ENCODE data around the gene RFX1. TPM values are rescaled to one million over a fixed set of nuclear protein-coding genes. Genes with fewer than 3 reads are reported as not detected.

Gene RFX1
- total and polyA plus RNA-seq, 4 donors = 1.8 to 5.6 (median 3.5) TPM

GRCh38 chr19:13990085-13990484 is 16.0 kb downstream of the RFX1 start:
- no peaks in the 10 kb centered on the region for H3K9me3 ChIP-seq (ENCODE audit: control insufficient read depth in 4 of 4, low read length in 3 of 4)
- H3K9ac ChIP-seq (ENCODE audit: low read depth in 1 of 2, low read length in 2 of 2) = no peak overlapping the region
- H3K27ac ChIP-seq (ENCODE audit: low read depth in 1 of 2, low read length in 2 of 2) = no peak overlapping the region
- TF ChIP-seq SP1 (IDR thresholded peaks at IDR 0.05) (no peak), RXRA (IDR thresholded peaks at IDR 0.05) (no peak), YY1 (IDR thresholded peaks at IDR 0.05) (no peak), TAF1 (conservative IDR thresholded peaks at IDR 0.05) (no peak), HNF4A (conservative IDR thresholded peaks at IDR 0.05) (no peak), GABPA (IDR thresholded peaks at IDR 0.05 in 1 of 2, conservative IDR thresholded peaks at IDR 0.05 in 1 of 2) (no peak), NR2F2 (IDR thresholded peaks at IDR 0.05) (no peak), FOXA2 (IDR thresholded peaks at IDR 0.05) (no peak), RAD21 (IDR thresholded peaks at IDR 0.05) (no peak), EGR1 (IDR thresholded peaks at IDR 0.05; ENCODE audit: low read depth in 2 of 2) (no peak), JUND (IDR thresholded peaks at IDR 0.05) (no peak), REST (IDR thresholded peaks at IDR 0.05) (no peak), CTCF (IDR thresholded peaks at IDR 0.05; ENCODE audit: low read depth, low read length, missing input control) (no peak)
- H3K4me3 ChIP-seq (ENCODE audit: low read depth in 1 of 3, low read length in 3 of 3) = no peak overlapping the region
- H3K36me3 ChIP-seq (ENCODE audit: control insufficient read depth in 4 of 4, insufficient read depth in 3 of 4, low read depth in 1 of 4, low read length in 3 of 4) = peaks cover 0 to 24% (median 5%) of the 10 kb centered on the region in 4 donors
- H3K27me3 ChIP-seq (ENCODE audit: control insufficient read depth in 4 of 4, insufficient read depth in 4 of 4, low read length in 3 of 4) = no peaks in the 10 kb centered on the region
- no peak for DNase-seq (ENCODE audit: low spot score)
- H3K4me1 ChIP-seq (ENCODE audit: control insufficient read depth in 4 of 4, insufficient read depth in 4 of 4, low read length in 3 of 4) = peaks cover 0 to 10% (median 4%) of the 10 kb centered on the region in 4 donors
- WGBS = 97% methylated on average over 8 of the region's 8 CpGs

- Histone ChIP-seq H3K27me3 (ENCODE audit: control insufficient read depth in 4 of 4, insufficient read depth in 4 of 4, low read length in 3 of 4) (no peaks in the 10 kb centered on the region), H3K9ac (ENCODE audit: low read depth in 1 of 2, low read length in 2 of 2) (no peak overlapping the region), H3K9me3 (ENCODE audit: control insufficient read depth in 4 of 4, low read length in 3 of 4) (no peaks in the 10 kb centered on the region), H3K4me3 (ENCODE audit: low read depth in 1 of 3, low read length in 3 of 3) (no peak overlapping the region), H3K27ac (ENCODE audit: low read depth in 1 of 2, low read length in 2 of 2) (no peak overlapping the region), H3K4me1 (ENCODE audit: control insufficient read depth in 4 of 4, insufficient read depth in 4 of 4, low read length in 3 of 4) (peaks cover 0 to 10% (median 3%) of the 10 kb centered on the region in 4 donors), H3K36me3 (ENCODE audit: control insufficient read depth in 4 of 4, insufficient read depth in 3 of 4, low read depth in 1 of 4, low read length in 3 of 4) (peaks cover 0 to 24% (median 5%) of the 10 kb centered on the region in 4 donors)
- no peak for DNase-seq (ENCODE audit: low spot score)
- 91% methylated on average over 7 of the region's 7 CpGs for WGBS
- TF ChIP-seq MAX (IDR thresholded peaks at IDR 0.05) (no peak), TAF1 (conservative IDR thresholded peaks at IDR 0.05) (no peak), ATF3 (IDR thresholded peaks at IDR 0.05) (no peak), FOXA1 (IDR thresholded peaks at IDR 0.05) (no peak), ZBTB33 (IDR thresholded peaks at IDR 0.05) (no peak), REST (IDR thresholded peaks at IDR 0.05) (no peak), NR2F2 (IDR thresholded peaks at IDR 0.05) (no peak), SP1 (IDR thresholded peaks at IDR 0.05) (no peak), HNF4G (IDR thresholded peaks at IDR 0.05) (no peak), CTCF (IDR thresholded peaks at IDR 0.05; ENCODE audit: low read depth, low read length, missing input control) (no peak), JUND (IDR thresholded peaks at IDR 0.05) (no peak), RAD21 (IDR thresholded peaks at IDR 0.05) (no peak), YY1 (IDR thresholded peaks at IDR 0.05) (no peak), GABPA (IDR thresholded peaks at IDR 0.05 in 1 of 2, conservative IDR thresholded peaks at IDR 0.05 in 1 of 2) (no peak), EGR1 (IDR thresholded peaks at IDR 0.05; ENCODE audit: low read depth in 2 of 2) (no peak), HNF4A (conservative IDR thresholded peaks at IDR 0.05) (no peak), FOXA2 (IDR thresholded peaks at IDR 0.05) (no peak)
Measured at GRCh38 chr19:13989487-13989886, 16.6 kb downstream of the RFX1 start.

Data from liver (tissue), 9 donors.